Measurements from ENCODE around the gene CYP2W1.

CYP2W1 gene

DNA sequence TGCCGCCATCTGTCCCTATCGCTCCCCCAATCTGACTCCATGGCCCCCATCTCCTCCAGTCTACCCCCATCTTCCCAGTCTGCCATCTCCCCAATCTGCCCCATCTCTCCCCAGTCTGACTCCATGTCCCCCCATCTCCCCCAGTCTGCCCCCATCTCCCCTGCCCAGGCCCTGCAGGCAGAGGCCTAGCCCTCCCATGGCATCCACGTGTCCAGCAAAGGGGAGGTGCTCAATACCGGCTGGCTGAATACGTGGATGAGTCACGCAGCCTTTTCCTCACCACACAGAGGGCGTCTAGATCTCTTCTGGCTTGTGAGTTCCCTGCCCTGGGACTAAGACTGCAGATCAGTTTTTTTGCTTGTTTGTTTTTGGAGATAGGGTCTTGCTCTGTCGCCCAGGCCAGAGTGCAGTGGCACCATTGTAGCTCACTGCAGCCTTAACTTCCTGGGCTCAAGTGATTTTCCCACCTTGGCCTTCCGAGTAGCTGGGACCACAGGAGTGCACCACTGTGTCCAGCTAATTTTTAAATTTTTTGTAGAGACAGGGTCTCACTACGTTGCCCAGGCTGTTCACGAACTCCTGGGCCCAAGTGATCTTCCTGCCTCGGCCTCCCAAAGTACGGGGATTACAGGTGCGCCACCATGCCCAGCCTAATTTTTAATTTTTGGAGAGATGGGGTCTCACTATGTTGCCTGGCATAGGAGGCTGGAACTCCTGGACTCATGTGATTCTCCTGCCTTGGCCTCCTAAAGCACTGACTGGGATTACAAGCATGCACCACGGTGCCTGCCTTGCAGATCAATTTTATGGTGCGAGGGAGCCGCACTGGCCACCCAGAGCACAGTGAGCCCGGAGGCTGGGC, 46.0 kb downstream of the CYP2W1 start:
- no peaks in the 10 kb centered on the region for H3K9me3 ChIP-seq (ENCODE audit: control insufficient read depth, insufficient read depth, low read depth, low read length)
- peaks cover 10% of the 10 kb centered on the region; the same call in 1 of the 2 replicates for H3K4me1 ChIP-seq (ENCODE audit: control insufficient read depth, insufficient read depth, low read length)
- TF ChIP-seq ZNF223 (tag by site-specific recombination; IDR thresholded peaks at IDR 0.05) (no peak), ZNF121 (tag by site-specific recombination; IDR thresholded peaks at IDR 0.05) (peak; percentile 99), ZBTB20 (tag by site-specific recombination; IDR thresholded peaks at IDR 0.05) (peak; percentile 48; the same call in 1 of the 2 replicates), ZNF600 (tag by site-specific recombination; IDR thresholded peaks at IDR 0.05) (0 out of 2 replicates have a peak, but pooled peaks have one; percentile 22), SP7 (tag by site-specific recombination; IDR thresholded peaks at IDR 0.05) (0 out of 2 replicates have a peak, but pooled peaks have one; percentile 45), YY2 (tag by site-specific recombination; IDR thresholded peaks at IDR 0.05) (no peak), ZNF777 (tag by site-specific recombination; IDR thresholded peaks at IDR 0.05; ENCODE audit: borderline replicate concordance) (no peak), GLIS1 (tag by site-specific recombination; IDR thresholded peaks at IDR 0.05) (peak; percentile 51), ZBTB17 (tag by site-specific recombination; IDR thresholded peaks at IDR 0.05) (peak; percentile 65), SP3 (tag by site-specific recombination; IDR thresholded peaks at IDR 0.05) (0 out of 2 replicates have a peak, but pooled peaks have one; percentile 25), ZNF335 (tag by site-specific recombination; conservative IDR thresholded peaks at IDR 0.05) (peak; percentile 90), BCL11A (tag by site-specific recombination; IDR thresholded peaks at IDR 0.05; ENCODE audit: low read depth) (peak; percentile 61; the same call in 1 of the 2 replicates), ZNF341 (tag by site-specific recombination; IDR thresholded peaks at IDR 0.05; ENCODE audit: low read depth) (0 out of 2 replicates have a peak, but pooled peaks have one; percentile 18), WT1 (tag by site-specific recombination; IDR thresholded peaks at IDR 0.05) (0 out of 2 replicates have a peak, but pooled peaks have one; percentile 33), GLIS2 (tag by site-specific recombination; IDR thresholded peaks at IDR 0.05) (peak; percentile 77), PRDM1 (tag by site-specific recombination; IDR thresholded peaks at IDR 0.05) (no peak)
- TF ChIP-seq, protein P1, sequence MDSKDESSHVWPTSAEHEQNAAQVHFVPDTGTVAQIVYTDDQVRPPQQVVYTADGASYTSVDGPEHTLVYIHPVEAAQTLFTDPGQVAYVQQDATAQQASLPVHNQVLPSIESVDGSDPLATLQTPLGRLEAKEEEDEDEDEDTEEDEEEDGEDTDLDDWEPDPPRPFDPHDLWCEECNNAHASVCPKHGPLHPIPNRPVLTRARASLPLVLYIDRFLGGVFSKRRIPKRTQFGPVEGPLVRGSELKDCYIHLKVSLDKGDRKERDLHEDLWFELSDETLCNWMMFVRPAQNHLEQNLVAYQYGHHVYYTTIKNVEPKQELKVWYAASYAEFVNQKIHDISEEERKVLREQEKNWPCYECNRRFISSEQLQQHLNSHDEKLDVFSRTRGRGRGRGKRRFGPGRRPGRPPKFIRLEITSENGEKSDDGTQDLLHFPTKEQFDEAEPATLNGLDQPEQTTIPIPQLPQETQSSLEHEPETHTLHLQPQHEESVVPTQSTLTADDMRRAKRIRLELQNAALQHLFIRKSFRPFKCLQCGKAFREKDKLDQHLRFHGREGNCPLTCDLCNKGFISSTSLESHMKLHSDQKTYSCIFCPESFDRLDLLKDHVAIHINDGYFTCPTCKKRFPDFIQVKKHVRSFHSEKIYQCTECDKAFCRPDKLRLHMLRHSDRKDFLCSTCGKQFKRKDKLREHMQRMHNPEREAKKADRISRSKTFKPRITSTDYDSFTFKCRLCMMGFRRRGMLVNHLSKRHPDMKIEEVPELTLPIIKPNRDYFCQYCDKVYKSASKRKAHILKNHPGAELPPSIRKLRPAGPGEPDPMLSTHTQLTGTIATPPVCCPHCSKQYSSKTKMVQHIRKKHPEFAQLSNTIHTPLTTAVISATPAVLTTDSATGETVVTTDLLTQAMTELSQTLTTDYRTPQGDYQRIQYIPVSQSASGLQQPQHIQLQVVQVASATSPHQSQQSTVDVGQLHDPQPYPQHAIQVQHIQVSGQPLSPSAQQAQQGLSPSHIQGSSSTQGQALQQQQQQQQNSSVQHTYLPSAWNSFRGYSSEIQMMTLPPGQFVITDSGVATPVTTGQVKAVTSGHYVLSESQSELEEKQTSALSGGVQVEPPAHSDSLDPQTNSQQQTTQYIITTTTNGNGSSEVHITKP (tag by site-specific recombination; IDR thresholded peaks at IDR 0.05), result no peak
- TF ChIP-seq, protein P2, sequence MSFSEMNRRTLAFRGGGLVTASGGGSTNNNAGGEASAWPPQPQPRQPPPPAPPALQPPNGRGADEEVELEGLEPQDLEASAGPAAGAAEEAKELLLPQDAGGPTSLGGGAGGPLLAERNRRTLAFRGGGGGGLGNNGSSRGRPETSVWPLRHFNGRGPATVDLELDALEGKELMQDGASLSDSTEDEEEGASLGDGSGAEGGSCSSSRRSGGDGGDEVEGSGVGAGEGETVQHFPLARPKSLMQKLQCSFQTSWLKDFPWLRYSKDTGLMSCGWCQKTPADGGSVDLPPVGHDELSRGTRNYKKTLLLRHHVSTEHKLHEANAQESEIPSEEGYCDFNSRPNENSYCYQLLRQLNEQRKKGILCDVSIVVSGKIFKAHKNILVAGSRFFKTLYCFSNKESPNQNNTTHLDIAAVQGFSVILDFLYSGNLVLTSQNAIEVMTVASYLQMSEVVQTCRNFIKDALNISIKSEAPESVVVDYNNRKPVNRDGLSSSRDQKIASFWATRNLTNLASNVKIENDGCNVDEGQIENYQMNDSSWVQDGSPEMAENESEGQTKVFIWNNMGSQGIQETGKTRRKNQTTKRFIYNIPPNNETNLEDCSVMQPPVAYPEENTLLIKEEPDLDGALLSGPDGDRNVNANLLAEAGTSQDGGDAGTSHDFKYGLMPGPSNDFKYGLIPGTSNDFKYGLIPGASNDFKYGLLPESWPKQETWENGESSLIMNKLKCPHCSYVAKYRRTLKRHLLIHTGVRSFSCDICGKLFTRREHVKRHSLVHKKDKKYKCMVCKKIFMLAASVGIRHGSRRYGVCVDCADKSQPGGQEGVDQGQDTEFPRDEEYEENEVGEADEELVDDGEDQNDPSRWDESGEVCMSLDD (tag by site-specific recombination; IDR thresholded peaks at IDR 0.05), result peak; percentile 90
- TF ChIP-seq, protein P3, sequence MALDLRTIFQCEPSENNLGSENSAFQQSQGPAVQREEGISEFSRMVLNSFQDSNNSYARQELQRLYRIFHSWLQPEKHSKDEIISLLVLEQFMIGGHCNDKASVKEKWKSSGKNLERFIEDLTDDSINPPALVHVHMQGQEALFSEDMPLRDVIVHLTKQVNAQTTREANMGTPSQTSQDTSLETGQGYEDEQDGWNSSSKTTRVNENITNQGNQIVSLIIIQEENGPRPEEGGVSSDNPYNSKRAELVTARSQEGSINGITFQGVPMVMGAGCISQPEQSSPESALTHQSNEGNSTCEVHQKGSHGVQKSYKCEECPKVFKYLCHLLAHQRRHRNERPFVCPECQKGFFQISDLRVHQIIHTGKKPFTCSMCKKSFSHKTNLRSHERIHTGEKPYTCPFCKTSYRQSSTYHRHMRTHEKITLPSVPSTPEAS (tag by site-specific recombination; IDR thresholded peaks at IDR 0.05), result no peak
- TF ChIP-seq, protein P4, sequence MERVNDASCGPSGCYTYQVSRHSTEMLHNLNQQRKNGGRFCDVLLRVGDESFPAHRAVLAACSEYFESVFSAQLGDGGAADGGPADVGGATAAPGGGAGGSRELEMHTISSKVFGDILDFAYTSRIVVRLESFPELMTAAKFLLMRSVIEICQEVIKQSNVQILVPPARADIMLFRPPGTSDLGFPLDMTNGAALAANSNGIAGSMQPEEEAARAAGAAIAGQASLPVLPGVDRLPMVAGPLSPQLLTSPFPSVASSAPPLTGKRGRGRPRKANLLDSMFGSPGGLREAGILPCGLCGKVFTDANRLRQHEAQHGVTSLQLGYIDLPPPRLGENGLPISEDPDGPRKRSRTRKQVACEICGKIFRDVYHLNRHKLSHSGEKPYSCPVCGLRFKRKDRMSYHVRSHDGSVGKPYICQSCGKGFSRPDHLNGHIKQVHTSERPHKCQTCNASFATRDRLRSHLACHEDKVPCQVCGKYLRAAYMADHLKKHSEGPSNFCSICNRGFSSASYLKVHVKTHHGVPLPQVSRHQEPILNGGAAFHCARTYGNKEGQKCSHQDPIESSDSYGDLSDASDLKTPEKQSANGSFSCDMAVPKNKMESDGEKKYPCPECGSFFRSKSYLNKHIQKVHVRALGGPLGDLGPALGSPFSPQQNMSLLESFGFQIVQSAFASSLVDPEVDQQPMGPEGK (tag by site-specific recombination; IDR thresholded peaks at IDR 0.05), result peak; percentile 98
- TF ChIP-seq, protein P5, sequence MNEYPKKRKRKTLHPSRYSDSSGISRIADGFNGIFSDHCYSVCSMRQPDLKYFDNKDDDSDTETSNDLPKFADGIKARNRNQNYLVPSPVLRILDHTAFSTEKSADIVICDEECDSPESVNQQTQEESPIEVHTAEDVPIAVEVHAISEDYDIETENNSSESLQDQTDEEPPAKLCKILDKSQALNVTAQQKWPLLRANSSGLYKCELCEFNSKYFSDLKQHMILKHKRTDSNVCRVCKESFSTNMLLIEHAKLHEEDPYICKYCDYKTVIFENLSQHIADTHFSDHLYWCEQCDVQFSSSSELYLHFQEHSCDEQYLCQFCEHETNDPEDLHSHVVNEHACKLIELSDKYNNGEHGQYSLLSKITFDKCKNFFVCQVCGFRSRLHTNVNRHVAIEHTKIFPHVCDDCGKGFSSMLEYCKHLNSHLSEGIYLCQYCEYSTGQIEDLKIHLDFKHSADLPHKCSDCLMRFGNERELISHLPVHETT (tag by site-specific recombination; IDR thresholded peaks at IDR 0.05), result no peak
- ChIA-PET CTCF (interaction anchor here (1.4 kb wide), 1 partner anchor 36 kb away, joined by 4 read pairs; no protein-coding TSS in a partner anchor), POLR2A (no interaction called here)
- peak overlapping the region; percentile 67 for H3K4me3 ChIP-seq (ENCODE audit: low read depth, low read length)
- peak overlapping the region; percentile 76; the same call in 1 of the 2 replicates for H3K27ac ChIP-seq (ENCODE audit: extremely low read depth, low read depth, low read length)
- peaks cover 0 to 18% of the 10 kb centered on the region in 2 experiments; a peak in 1 of 3 replicates for H3K36me3 ChIP-seq (ENCODE audit: control insufficient read depth in 2 of 2, insufficient read depth in 1 of 2, low read length in 2 of 2)

All from HEK293 (cell line).